Erythroblast (primary cell): ENCODE results near the gene PAQR5.

Experiments
- GATA1 ChIP-seq: IDR thresholded peaks from 2 replicates; pipeline ENCODE4 v1.6.1; 2011; ENCODE audit warnings: low read depth, mild to moderate bottlenecking, control low read depth, low read length, moderate library complexity
- POLR2A ChIP-seq: IDR thresholded peaks from 2 replicates; pipeline ENCODE4 v1.6.1; 2011; ENCODE audit warnings: mild to moderate bottlenecking, low read length

DNA sequence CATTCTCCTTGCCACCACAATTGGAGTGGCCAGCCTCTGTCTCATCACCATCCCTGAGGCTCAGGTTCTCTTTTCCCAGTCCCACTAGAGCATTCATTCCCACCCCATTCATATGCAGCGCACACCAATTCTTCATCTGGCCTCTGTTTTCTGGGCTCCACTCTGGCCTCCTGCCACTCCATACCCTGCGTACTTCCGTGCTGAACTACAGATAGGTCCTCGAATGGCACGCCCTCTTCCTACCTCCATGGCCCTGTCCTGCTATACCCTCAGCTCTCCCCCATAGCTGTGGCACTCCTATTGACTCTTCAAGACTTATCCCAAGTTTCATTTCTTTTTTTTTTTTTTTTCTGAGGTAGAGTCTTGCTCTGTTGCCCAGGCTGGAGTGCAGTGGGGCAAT is 25.9 kb downstream of the PAQR5 start:
- TF ChIP-seq POLR2A (no peak), GATA1 (no peak)
